Inferior parietal cortex (tissue), 1 donor: ENCODE results near the gene DYNLT1.
"Not testable (repeated sequence)": the region's sequence is repeated elsewhere in the genome, so short reads cannot be mapped to it uniquely, and the experiment has no call there.

Source experiments
- DNase-seq: peaks from one replicate; pipeline ENCODE4 v3.0.0-alpha.2; 2016; ENCODE audit errors: extremely low spot score

The DYNLT1 gene

DNA sequence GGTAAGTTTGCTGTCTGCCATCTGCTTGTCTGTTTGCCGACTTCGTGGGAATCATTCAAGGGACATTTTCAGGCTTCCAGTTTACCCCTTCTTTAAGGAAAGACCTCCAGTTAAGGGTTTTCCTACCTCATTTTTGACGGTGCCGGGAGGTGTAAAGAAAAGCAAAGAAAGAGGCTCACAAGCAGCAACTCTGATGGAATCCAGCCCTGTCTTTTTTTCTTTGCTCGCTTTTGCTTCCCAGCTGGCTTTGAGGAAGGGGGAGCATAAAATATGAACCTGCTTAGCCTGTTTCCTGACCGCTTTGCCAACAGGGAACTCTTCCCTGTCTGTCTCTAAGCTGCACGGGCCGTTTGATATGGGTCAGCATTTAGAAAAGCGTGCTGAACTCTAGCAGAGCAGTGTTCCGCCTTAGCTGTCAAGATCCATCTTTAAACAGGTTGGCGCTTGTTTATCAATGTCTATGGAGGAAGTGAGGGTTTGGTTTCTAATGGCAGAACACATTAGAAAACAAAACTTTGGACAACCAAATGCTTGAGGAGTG is 19.2 kb upstream of the DYNLT1 start:
- DNase-seq: no peak

GRCh38 chr6:158662954-158663624 is 18.5 kb upstream of the DYNLT1 start:
- no peak for DNase-seq

GRCh38 chr6:158662607-158662953 is 18.0 kb upstream of the DYNLT1 start:
- DNase-seq: no peak

DNA sequence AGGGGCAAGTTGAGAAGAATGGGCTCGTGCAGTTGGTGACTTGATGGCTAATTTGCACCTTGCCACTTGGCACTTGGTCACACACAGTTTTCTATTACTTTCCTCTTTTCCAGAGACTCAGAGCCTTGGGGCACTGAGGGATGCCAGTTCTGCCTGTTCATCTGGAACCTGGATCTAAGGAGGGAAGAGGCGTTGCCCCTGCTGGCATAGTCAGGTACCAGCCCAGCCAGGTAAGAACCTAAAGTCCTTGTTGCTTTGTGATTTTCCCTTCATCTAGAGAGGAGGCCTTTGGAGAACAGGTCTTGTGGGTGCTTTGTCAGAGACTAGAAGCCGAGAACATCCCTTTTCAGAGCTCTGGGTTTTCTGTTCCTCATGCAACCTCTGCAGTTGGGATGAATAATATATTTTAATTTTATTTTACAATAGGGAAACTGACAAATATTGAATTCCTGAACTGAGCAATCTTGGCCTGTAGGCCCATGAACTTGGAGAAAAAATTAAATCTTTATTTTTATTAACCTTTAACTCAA is 16.7 kb upstream of the DYNLT1 start:
- DNase-seq: no peak

DNA sequence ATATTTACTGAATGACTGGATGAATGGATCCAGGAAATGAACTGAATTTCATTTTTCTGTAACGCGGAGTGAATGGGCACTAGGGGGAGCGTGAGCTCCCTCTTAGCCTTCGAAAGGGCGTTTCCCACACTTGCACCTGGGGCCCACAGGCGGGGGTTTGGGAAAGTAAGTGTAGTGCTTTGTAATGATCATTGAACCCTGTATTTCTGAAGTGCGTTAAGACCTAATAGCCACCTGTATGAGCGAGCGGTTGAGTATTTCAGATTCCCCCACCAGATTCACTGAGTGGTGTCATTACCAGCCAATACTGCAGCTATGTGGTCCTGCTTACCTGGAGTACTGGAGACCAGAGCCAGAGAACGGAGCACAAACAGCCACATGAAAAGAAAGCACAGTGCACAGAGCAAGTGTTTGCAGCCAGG is 15.8 kb upstream of the DYNLT1 start:
- DNase-seq: no peak

- not testable (repeated sequence) for DNase-seq
These were observed 12.4 kb upstream of the DYNLT1 start for GRCh38 chr6:158656986-158657385.

DNA sequence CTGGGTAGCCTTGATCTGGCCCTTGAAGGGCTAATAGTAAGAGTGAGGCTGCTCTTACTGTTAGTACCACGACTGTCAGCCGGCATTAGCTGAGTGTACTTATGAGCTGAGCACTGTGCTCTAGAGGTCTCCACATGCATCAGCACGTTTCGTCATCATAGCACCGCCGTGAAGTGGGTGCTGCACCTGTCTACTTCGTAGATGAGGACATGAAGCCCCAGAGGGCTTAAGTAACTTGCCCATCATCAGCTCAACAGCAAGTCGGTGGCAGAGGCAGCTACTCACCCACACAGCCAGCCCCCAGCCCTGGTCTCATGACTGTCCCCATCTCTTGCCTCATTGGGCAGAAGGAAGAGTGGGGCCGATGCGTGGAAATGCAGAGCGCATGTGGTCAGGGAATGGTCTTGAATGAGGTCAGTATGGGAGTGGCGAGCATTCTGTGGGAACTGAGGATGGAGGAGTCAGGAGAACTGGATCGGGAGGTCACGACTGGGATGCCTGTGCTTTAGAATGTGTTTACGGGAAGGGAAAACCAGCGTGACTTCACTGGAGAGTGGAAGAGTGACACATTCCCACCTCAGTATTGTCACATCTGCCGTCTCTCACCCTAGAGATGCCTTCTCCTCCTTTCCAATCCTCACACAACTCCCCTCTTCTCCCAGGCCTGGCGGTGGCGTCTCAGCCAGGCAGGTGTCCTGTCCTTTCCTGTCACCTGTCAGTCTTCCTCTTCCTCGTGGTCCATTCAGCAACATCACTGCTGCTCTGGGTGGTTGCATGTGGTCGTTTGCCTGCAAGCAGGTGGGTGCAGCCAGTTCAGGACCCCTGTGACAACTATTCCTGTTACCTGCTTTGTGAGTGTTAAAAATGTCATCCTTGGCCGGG is 11.3 kb upstream of the DYNLT1 start:
- no peak for DNase-seq

GRCh38 chr6:158654960-158655489 is 10.5 kb upstream of the DYNLT1 start:
- no peak for DNase-seq

DNA sequence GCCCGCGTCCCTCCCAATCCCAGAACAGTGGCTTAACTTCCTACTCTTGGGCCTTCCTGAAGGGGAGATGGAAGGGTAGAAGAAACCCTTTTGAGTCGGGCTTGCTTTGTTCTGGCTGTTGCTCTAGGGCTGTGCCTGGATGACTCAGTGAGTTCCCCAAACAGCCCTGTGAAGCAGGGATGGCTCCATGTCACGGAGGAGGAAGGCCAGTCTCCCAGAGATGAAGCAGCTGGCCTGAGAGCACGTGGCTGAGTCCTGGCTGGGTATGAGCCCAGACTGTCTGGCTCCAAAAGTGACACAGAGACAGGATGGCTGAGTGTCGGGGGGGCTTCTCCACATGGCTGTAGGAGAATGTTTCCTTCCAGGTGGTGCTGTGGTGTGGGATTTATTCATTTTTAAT is 10.0 kb upstream of the DYNLT1 start:
- no peak for DNase-seq

GRCh38 chr6:158653577-158654354 is 9.2 kb upstream of the DYNLT1 start:
- DNase-seq: no peak

DNA sequence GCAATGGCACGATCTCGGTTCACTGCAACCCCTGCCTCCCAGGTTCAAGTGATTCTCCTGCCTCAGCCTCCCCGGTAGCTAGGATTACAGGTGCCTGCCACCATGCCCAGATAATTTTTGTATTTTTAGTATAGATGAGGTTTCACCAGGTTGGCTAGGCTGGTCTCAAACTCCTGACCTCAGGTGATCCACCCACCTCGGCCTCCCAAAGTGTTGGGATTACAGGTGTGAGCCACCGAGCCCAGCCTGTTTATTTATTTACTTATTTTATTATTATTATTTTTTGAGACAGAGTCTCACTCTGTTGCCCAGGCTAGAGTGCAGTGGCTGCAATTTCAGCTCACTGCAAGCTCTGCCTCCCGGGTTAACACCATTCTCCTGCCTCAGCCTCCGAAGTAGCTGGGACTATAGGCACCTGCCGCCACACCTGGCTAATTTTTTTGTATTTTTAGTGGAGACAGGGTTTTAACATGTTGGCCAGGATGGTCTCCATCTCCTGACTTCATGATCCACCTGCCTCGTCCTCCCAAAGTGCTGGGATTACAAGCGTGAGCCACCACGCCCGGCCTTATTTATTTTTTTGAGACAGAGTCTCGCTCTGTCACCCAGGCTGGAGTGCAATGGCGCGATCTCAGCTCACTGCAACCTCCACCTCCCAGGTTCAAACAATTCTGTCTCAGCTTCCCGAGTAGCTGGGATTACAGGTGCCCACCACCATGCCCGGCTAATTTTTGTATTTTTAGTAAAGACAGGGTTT is 7.6 kb upstream of the DYNLT1 start:
- not testable (repeated sequence) for DNase-seq

DNA sequence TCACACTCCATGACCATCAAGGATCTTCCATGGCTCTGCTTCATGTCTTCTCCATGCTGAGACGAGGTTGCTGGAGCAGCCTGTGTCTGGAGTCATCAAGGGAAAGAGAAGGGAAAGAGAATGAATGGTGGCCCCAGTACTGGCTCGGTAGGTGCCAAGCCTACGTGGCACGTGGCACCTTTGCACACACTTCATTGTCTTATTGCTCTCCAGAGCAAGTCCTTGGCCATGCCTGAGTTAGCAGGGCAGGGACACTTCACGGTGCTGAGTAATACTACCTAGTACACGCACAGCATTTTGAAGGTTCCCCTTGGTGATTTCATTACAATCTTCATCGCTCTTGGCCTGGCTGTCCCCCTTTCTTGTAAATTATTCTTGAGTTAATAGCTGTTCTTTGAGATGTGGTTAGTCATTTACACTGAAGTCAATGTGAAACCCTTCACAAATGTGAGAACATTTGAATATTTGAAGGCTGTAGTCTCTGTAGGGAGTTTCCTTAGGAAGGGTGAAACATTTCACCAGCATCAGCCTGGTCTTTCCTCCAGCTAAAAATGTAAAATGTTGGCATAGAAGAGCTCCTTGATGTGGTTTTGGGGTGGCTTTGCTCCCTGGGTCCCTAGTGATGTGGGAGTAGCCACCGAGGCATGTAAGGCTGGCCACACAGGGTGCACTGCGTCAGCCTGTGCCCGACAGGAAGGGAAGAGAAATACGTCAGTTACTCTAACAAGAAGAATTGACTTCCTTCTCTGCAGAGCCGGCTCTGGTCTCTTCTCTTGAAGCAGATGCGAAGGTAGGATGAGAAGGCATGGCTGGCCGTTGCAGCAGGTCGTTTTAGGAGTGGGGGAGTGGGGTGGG is 5.0 kb upstream of the DYNLT1 start, which contains the start of gene SYTL3:
TSS of gene SYTL3 (plus strand) at position 766 of the 855 bp plus-strand sequence. CDS start 13,215 bp downstream, outside the sequence.
- no peak for DNase-seq

- DNase-seq: no peak
These were observed 4.2 kb upstream of the DYNLT1 start for GRCh38 chr6:158648682-158649131.

DNA sequence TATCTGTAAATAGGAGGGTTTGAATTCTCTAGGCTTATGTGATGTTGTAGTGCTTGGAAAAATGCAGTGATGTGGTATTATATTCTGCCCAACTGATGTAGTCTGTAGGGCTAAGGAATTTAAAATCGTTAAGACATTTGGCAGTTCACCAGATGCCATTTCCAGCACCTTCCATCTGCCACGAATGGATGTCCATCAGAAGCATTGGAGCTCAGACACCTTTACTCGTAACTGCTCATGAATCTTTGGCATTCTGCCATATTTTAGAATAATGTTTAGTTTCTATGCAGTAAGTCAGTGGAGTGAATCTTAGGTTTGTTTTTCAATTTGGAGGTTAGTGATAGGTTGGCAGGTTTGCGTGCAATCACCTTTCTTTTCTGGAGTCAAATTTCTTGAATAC is 3.0 kb upstream of the DYNLT1 start:
- DNase-seq: no peak

- no peak for DNase-seq
These were observed 1.7 kb upstream of the DYNLT1 start for GRCh38 chr6:158646023-158646910.

- no peak for DNase-seq
These were observed 800 bp upstream of the DYNLT1 start for GRCh38 chr6:158645064-158646022.

DNA sequence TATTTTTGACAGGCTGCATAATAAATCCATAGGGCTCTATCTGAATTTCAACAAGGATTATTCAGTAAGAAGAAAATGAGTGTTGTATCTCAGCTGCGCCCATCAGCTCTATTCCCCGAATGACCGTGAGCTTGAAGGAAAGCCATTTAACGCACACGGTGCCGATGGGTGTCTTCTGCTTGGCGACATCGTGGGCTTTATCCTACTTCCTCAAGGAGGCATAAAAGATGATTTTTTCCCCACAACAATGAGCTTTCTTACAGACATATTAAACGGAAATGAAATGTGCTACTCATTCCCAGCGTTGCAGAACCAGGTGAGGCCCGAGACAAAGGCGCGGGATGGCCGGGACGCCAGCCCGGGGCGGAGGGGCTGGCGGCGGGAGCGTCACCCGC is 710 bp downstream of the DYNLT1 start:
- DNase-seq: no peak
